MCF 10A (cell line): Measurements from ENCODE around the gene SLC6A4. TPM values are rescaled to one million over a fixed set of nuclear protein-coding genes. Genes with fewer than 3 reads are reported as not detected.

ENCODE experiments used
- BruUV-seq: library from RNA; stranded (reverse); fragments of 400-500 nt; replicated peaks from 2 replicates; lab custom pipeline; 2021; lab: Mats Ljungman, UMichigan
- CTCF ChIA-PET: fragments of 300-600 bp; sonication (Branson Sonifier 250); formaldehyde crosslinking; extraction: SDS; loops from one replicate; lab custom pipeline; 2021; ENCODE audit warnings: antibody characterized with exemption, inconsistent platforms; lab: Yijun Ruan, JAX
- POLR2A ChIA-PET: fragments of 300-600, 350-650 bp; sonication (Branson Sonifier 250); formaldehyde crosslinking; extraction: SDS; loops from one replicate; lab custom pipeline; 2020; ENCODE audit warnings: antibody characterized with exemption, inconsistent platforms; lab: Yijun Ruan, JAX
- DNase-seq: peaks from one replicate; pipeline ENCODE4 v3.0.0-alpha.2; 2018; ENCODE audit not compliant: unreplicated experiment
- H3K27ac Mint-ChIP-seq: one replicate; pipeline ENCODE4 v1.8.0; 2022; ENCODE audit warnings: mild to moderate bottlenecking, low read depth, mixed read lengths; ENCODE audit not compliant: unreplicated experiment
- H3K27me3 Mint-ChIP-seq: one replicate; pipeline ENCODE4 v1.8.0; 2022; ENCODE audit warnings: mixed read lengths; ENCODE audit not compliant: insufficient read depth, unreplicated experiment
- H3K36me3 Mint-ChIP-seq: one replicate; pipeline ENCODE4 v1.8.0; 2022; ENCODE audit warnings: mild to moderate bottlenecking, moderate library complexity, mixed read lengths; ENCODE audit not compliant: insufficient read depth, unreplicated experiment
- H3K4me1 Mint-ChIP-seq: one replicate; pipeline ENCODE4 v1.8.0; 2022; ENCODE audit warnings: mixed read lengths; ENCODE audit not compliant: insufficient read depth, unreplicated experiment
- H3K4me3 Mint-ChIP-seq: one replicate; pipeline ENCODE4 v1.8.0; 2022; ENCODE audit warnings: mild to moderate bottlenecking, moderate library complexity, mixed read lengths; ENCODE audit not compliant: unreplicated experiment
- H3K9me3 Mint-ChIP-seq: one replicate; pipeline ENCODE4 v1.8.0; 2022; ENCODE audit warnings: mixed read lengths; ENCODE audit not compliant: unreplicated experiment
- intact Hi-C: fragments of 100-400 bp; cut with micrococcal nuclease; formaldehyde crosslinking; loops from 2 replicates; pipeline ENCODE4 v1.14.1; 2022
- total RNA-seq: library from RNA; stranded (reverse); gene quantifications from 2 replicates; pipeline ENCODE4 v1.2.3, GENCODE V29; 2022
- TF ChIP-seq, protein P1 (sequence below): fragments of 200-600 bp; IDR thresholded peaks from one replicate; pipeline ENCODE4 v1.8.0; 2022; ENCODE audit warnings: antibody characterized with exemption, mild to moderate bottlenecking; ENCODE audit not compliant: unreplicated experiment

The SLC6A4 gene
- total RNA-seq, 1 experiment from 2014 or later: not detected

DNA sequence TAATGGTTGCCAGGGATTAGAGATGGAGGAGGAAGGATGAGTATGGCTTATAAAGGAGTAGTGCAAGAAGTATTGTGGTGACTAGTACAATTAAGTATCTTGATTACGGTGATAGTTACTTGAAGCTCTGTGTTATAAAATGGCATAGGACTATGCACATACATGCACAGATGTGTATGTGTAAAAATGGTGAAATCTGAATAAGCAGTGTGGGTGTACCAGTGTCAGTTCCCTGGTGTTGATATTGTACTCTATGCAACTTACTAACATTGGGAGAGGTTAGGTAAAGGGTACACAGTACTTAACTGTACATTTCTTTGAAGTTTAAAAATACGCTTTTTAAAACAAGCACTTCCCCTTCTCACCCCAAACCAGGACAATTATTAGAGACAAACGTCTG is 70.3 kb downstream of the SLC6A4 start:
- Mint-ChIP-seq H3K4me1 (peaks cover 5% of the 10 kb centered on the region), H3K36me3 (peaks cover 30% of the 10 kb centered on the region), H3K27ac (no peak overlapping the region), H3K4me3 (no peak overlapping the region), H3K9me3 (no peaks in the 10 kb centered on the region), H3K27me3 (no peaks in the 10 kb centered on the region)
- intact Hi-C loops: no loop called here
- ChIA-PET POLR2A (interaction anchor here (0.5 to 1.4 kb wide), 2 partner anchors 49 to 628 kb away, joined by 3 to 6 read pairs; partner anchors contain the start of gene NSRP1), CTCF (interaction anchor here (0.9 to 2.2 kb wide), 3 partner anchors 40 to 71 kb away, joined by 3 to 8 read pairs (median 4); no protein-coding TSS in a partner anchor)
- DNase-seq: no peak
- TF ChIP-seq, protein P1, sequence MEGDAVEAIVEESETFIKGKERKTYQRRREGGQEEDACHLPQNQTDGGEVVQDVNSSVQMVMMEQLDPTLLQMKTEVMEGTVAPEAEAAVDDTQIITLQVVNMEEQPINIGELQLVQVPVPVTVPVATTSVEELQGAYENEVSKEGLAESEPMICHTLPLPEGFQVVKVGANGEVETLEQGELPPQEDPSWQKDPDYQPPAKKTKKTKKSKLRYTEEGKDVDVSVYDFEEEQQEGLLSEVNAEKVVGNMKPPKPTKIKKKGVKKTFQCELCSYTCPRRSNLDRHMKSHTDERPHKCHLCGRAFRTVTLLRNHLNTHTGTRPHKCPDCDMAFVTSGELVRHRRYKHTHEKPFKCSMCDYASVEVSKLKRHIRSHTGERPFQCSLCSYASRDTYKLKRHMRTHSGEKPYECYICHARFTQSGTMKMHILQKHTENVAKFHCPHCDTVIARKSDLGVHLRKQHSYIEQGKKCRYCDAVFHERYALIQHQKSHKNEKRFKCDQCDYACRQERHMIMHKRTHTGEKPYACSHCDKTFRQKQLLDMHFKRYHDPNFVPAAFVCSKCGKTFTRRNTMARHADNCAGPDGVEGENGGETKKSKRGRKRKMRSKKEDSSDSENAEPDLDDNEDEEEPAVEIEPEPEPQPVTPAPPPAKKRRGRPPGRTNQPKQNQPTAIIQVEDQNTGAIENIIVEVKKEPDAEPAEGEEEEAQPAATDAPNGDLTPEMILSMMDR: no peak
- BruUV-seq: no TSS peak

DNA sequence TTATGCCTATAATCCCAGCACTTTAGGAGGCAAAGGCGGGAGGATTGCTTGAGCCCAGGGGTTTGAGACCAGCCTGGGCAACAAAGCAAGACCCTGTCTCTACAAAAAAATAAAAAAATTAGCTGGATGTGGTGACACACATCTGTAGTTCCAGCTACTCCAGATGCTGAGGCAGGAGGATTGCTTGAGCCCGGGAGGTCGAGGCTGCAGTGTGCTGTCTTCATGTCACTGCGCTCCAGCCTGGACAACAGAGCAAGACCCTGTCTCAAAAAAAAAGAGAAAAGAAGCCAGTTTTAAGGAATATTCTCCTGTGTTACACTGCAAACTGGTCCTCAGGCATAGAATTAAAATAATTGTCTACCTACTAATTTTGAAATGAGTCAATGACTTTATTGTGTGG is 71.0 kb downstream of the SLC6A4 start:
- H3K4me1 Mint-ChIP-seq: peaks cover 5% of the 10 kb centered on the region
- TF ChIP-seq, protein P1: no peak
- BruUV-seq: no TSS peak
- intact Hi-C loops: no loop called here
- H3K36me3 Mint-ChIP-seq: peaks cover 36% of the 10 kb centered on the region
- no peak overlapping the region for H3K27ac Mint-ChIP-seq
- POLR2A ChIA-PET: interaction anchor here (1.4 kb wide), 1 partner anchor 48 kb away, joined by 6 read pairs; the partner anchor contains the start of gene NSRP1
- DNase-seq: no peak
- H3K27me3 Mint-ChIP-seq: no peaks in the 10 kb centered on the region
- CTCF ChIA-PET: interaction anchor here (0.8 to 2.2 kb wide), 3 partner anchors 22 to 72 kb away, joined by 3 to 8 read pairs (median 4); no protein-coding TSS in a partner anchor
- H3K9me3 Mint-ChIP-seq: no peaks in the 10 kb centered on the region
- H3K4me3 Mint-ChIP-seq: no peak overlapping the region

DNA sequence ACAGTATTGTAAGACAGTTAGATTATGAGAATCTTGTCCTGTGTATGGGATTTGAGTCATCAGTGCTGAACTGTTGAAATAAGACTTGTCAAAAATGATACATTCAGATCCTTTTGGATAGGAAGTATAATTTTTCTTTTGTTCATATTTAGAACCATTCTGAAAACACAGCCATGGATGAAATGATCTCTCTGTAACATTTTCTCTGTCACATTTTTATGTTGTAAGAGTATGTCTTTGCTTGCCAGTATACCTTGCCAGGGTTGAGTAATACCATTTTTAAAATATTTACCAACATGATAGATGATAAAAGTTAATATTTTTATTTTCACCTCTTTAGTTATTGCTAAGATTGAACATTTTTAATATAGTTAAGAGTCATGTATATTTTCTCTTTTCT is 73.9 kb downstream of the SLC6A4 start:
- ChIA-PET CTCF (interaction anchor here (0.7 kb wide), 1 partner anchor 77 kb away, joined by 3 read pairs; no protein-coding TSS in a partner anchor), POLR2A (interaction anchor here (1.1 to 2.1 kb wide), 8 partner anchors 8 to 45 kb away, joined by 3 to 7 read pairs (median 4); partner anchors contain the start of gene NSRP1)
- peaks cover 40% of the 10 kb centered on the region for H3K36me3 Mint-ChIP-seq
- no peak overlapping the region for H3K4me3 Mint-ChIP-seq
- H3K9me3 Mint-ChIP-seq: no peaks in the 10 kb centered on the region
- intact Hi-C loops: no loop called here
- no peak for DNase-seq
- TF ChIP-seq, protein P1: no peak
- H3K4me1 Mint-ChIP-seq: peaks cover 5% of the 10 kb centered on the region
- H3K27ac Mint-ChIP-seq: no peak overlapping the region
- H3K27me3 Mint-ChIP-seq: no peaks in the 10 kb centered on the region
- BruUV-seq: no TSS peak

DNA sequence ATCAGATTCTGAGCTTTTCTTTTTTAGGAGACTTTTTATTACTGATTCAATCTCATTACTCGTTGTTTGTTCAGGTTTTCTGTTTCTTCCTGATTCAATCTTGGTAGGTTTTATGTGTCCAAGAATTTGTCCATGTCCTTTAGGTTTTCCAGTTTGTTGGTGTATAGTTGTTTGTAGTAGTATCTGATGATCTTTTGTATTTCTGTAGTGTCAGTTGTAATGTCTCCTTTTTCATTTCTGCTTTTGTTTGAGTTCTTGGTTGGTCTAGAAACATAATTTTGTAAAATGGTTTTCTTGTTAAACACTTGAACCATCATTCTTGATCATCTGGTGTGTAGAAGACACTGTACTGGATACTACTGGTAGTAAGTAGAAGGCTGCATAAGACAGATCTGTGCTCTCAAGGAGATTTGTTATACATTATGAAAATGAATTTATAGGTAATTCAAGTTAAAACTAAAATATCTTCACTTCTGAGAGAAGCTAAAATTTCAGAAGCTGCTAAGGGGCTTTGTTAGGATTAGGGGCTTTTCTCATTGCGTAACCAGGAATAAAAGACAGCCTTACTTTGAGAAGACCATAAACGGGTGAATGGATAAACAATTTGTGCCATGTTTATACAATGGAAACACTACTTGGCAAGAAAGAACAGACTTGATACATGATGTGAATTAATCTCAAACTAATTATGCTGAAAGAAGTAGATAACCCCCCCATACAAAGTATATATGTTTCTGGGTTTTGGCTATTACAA is 74.9 kb downstream of the SLC6A4 start:
- no peak overlapping the region for H3K4me3 Mint-ChIP-seq
- peaks cover 39% of the 10 kb centered on the region for H3K36me3 Mint-ChIP-seq
- BruUV-seq: no TSS peak
- no peak overlapping the region for H3K27ac Mint-ChIP-seq
- no peaks in the 10 kb centered on the region for H3K9me3 Mint-ChIP-seq
- ChIA-PET CTCF (interaction anchor here (0.6 kb wide), 1 partner anchor 31 kb away, joined by 3 read pairs; no protein-coding TSS in a partner anchor), POLR2A (interaction anchor here (1.2 kb wide), 1 partner anchor 9 kb away, joined by 3 read pairs; no protein-coding TSS in a partner anchor)
- intact Hi-C loops: no loop called here
- no peak for DNase-seq
- H3K27me3 Mint-ChIP-seq: no peaks in the 10 kb centered on the region
- TF ChIP-seq, protein P1: no peak
- H3K4me1 Mint-ChIP-seq: no peaks in the 10 kb centered on the region
